NCI-H345 treated with DMSO at 0.1 percent for 48 hours (cell line): ENCODE measurements around the gene PRICKLE4.

Source experiments
- DNase-seq: peaks from one replicate; lab custom pipeline; 2025; ENCODE audit not compliant: unreplicated experiment; lab: John Stamatoyannopoulos, UW

Gene PRICKLE4

DNA sequence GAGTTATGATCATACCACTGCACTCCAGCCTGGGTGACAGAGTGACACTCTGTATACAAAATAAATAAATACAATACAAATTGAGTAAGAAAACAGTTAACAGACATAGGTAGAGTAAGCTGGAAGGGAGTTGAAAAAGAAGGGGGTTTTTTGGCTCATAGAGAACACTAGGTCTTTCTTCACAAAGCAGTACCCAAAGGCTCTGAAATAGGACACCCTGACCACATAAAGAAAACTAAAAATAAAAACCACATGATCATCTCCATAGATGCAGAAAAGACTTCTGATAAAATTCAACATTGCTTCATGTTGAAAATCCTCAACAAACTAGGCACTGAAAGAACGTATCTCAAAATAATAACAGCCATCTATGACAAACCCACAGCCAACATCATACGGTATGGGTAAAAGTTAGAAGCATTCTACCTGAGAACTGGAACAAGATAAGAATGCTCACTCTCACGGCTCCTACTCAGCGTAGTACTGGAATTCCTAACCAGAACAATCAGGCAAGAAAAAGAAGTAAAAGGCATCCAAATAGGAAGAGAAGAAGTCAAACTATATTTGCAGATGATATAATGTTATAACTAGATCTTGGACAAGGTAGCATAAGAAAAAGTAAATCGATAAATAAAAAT is 55.6 kb downstream of the PRICKLE4 start:
- DNase-seq, result no peak

- no peak for DNase-seq
Measured at GRCh38 chr6:41836660-41837052, 56.1 kb downstream of the PRICKLE4 start.
